Testis (tissue), 3 donors: ENCODE results near the gene HOXC9. TPM values are rescaled to one million over a fixed set of nuclear protein-coding genes. Genes with fewer than 3 reads are reported as not detected.

Experiments
- DNase-seq: peaks from one replicate; pipeline ENCODE4 v3.0.0-alpha.2; 2019
- H3K27ac ChIP-seq, 2 donors: fragments of 200-600 bp; sonication (generic); one replicate each; pipeline ENCODE4 v1.5.1; 2019
- H3K27me3 ChIP-seq: fragments of 200-600 bp; sonication (generic); one replicate; pipeline ENCODE4 v1.5.1; 2019
- H3K36me3 ChIP-seq: fragments of 200-600 bp; sonication (generic); one replicate; pipeline ENCODE4 v1.5.1; 2017; ENCODE audit warnings: low read depth; ENCODE audit errors: missing control alignments
- H3K4me1 ChIP-seq: fragments of 200-600 bp; sonication (generic); one replicate; pipeline ENCODE4 v1.5.1; 2019
- H3K4me3 ChIP-seq, 2 donors: fragments of 200-600 bp; sonication (generic); one replicate each; pipeline ENCODE4 v1.5.1; 2017 to 2019
- H3K9me3 ChIP-seq: fragments of 200-600 bp; sonication (generic); one replicate; pipeline ENCODE4 v1.5.1; 2017
- CTCF ChIP-seq, 3 experiments: fragments of 450-650 bp in 2 of 3; fragments of 200-600 bp in 1 of 3; sonication (generic) in 1 of 3; IDR thresholded peaks; one replicate each; pipeline ENCODE4 v1.5.1; 2016 to 2019; ENCODE audit warnings: antibody characterized with exemption in 3 of 3, mild to moderate bottlenecking in 2 of 3, moderate library complexity in 1 of 3
- POLR2A ChIP-seq: fragments of 450-650 bp; IDR thresholded peaks from one replicate; pipeline ENCODE4 v1.6.1; 2017; ENCODE audit warnings: antibody characterized with exemption, mild to moderate bottlenecking, moderate library complexity
- WGBS, 2 donors: methylation state at CpG; one replicate each; pipeline ENCODE4 v1.1.5; 2018; 5-methylcytosine and 5-hydroxymethylcytosine counted together
- intact Hi-C: fragments of 100-400 bp; cut with DNase I; formaldehyde crosslinking; loops from one replicate; pipeline ENCODE4 v1.15.1; 2023; ENCODE audit warnings: low total_unique reads
- polyA plus RNA-seq: library from polyadenylated mRNA; stranded (reverse); fragments of 350-450 nt; fragmentation: Illumina TruSeq; extraction: RNeasy Lipid Tissue Mini Kit (QIAGEN cat#74804); gene quantifications from one replicate; pipeline ENCODE4 v1.2.3, GENCODE V29; 2014; ENCODE audit warnings: low read depth, low replicate concordance; ENCODE audit not compliant: insufficient read depth
- total RNA-seq, 2 donors: library from RNA; depleted of rRNA; stranded (reverse); fragments of >200 nt; gene quantifications; one replicate each; pipeline ENCODE4 v1.2.3, GENCODE V29; 2016

The HOXC9 gene
- total and polyA plus RNA-seq, 3 donors from 2014 or later: 2.4 to 7.8 (median 6.6) TPM

GRCh38 chr12:53970451-53970850 is 29.5 kb upstream of the HOXC9 start:
- intact Hi-C loops: no loop called here
- Histone ChIP-seq H3K36me3 (no peaks in the 10 kb centered on the region), H3K4me1 (peaks cover 12% of the 10 kb centered on the region), H3K27ac (no peak overlapping the region), H3K9me3 (no peaks in the 10 kb centered on the region), H3K27me3 (peaks cover 6% of the 10 kb centered on the region), H3K4me3 (no peak overlapping the region)
- WGBS, 2 donors: 60 to 71% methylated on average over 4 of the region's 4 CpGs
- DNase-seq: no peak
- TF ChIP-seq CTCF (IDR thresholded peaks at IDR 0.05) (no peak), POLR2A (no peak)

- Histone ChIP-seq H3K27ac (no peak overlapping the region), H3K27me3 (peaks cover 6% of the 10 kb centered on the region), H3K9me3 (no peaks in the 10 kb centered on the region), H3K36me3 (no peaks in the 10 kb centered on the region), H3K4me1 (peaks cover 12% of the 10 kb centered on the region), H3K4me3 (no peak overlapping the region)
- intact Hi-C loops: no loop called here
- WGBS, 2 donors: 75 to 86% methylated on average over 3 of the region's 3 CpGs
- no peak for DNase-seq
- no peak for TF ChIP-seq POLR2A
- no peak for TF ChIP-seq CTCF (IDR thresholded peaks at IDR 0.05)
These were observed 28.8 kb upstream of the HOXC9 start for GRCh38 chr12:53971129-53971528.

GRCh38 chr12:53971686-53972085 is 28.3 kb upstream of the HOXC9 start:
- 63 to 65% methylated on average over 1 to 2 of the region's 2 CpGs for WGBS, 2 donors
- intact Hi-C loops: no loop called here
- H3K27ac ChIP-seq: no peak overlapping the region
- peaks cover 12% of the 10 kb centered on the region for H3K4me1 ChIP-seq
- TF ChIP-seq POLR2A: no peak
- TF ChIP-seq CTCF (IDR thresholded peaks at IDR 0.05): no peak
- H3K36me3 ChIP-seq: no peaks in the 10 kb centered on the region
- H3K9me3 ChIP-seq: no peaks in the 10 kb centered on the region
- peaks cover 10% of the 10 kb centered on the region for H3K27me3 ChIP-seq
- no peak for DNase-seq
- no peak overlapping the region for H3K4me3 ChIP-seq

- Histone ChIP-seq H3K27ac (no peak overlapping the region), H3K4me1 (peaks cover 12% of the 10 kb centered on the region), H3K36me3 (no peaks in the 10 kb centered on the region), H3K27me3 (peaks cover 10% of the 10 kb centered on the region), H3K9me3 (no peaks in the 10 kb centered on the region), H3K4me3 (no peak overlapping the region)
- 37 to 53% methylated on average over 9 of the region's 9 CpGs for WGBS, 2 donors
- no peak for DNase-seq
- no peak for TF ChIP-seq POLR2A
- intact Hi-C loops: no loop called here
These were observed 27.7 kb upstream of the HOXC9 start for GRCh38 chr12:53972152-53972702.

- no peaks in the 10 kb centered on the region for H3K36me3 ChIP-seq
- H3K27me3 ChIP-seq: peaks cover 10% of the 10 kb centered on the region
- peak within 1 kb of the TSS; percentile 2 to 41 for H3K4me3 ChIP-seq
- intact Hi-C loops: no loop called here
- 11% methylated on average over 20 to 21 of the region's 21 CpGs for WGBS, 2 donors
- no peak for TF ChIP-seq CTCF (IDR thresholded peaks at IDR 0.05)
- no peak for TF ChIP-seq POLR2A
- H3K4me1 ChIP-seq: peaks cover 12% of the 10 kb centered on the region
- H3K9me3 ChIP-seq: no peaks in the 10 kb centered on the region
- no peak for DNase-seq
- no peak within 1 kb of the TSS for H3K27ac ChIP-seq
These were observed 27.2 kb upstream of the HOXC9 start, which contains the start of gene HOXC11 for GRCh38 chr12:53972722-53973235. Gene HOXC11 (plus strand): TSS chr12:53973126. CDS start chr12:53973242, 116 bp downstream.
